AG10803 (cell line): ENCODE results near the gene C6orf52.
A peak's percentile ranks its signal among the peaks of the same experiment; 100 is the strongest.
"Not testable (repeated sequence)": the region's sequence is repeated elsewhere in the genome, so short reads cannot be mapped to it uniquely, and the experiment has no call there.

Experiments used
- DNase-seq: peaks from one replicate; pipeline ENCODE4 v3.0.0; 2010; ENCODE audit warnings: low read depth
- H3K4me3 ChIP-seq: 2 replicates; pipeline ENCODE4 v1.5.1; 2011; ENCODE audit warnings: mild to moderate bottlenecking, low read length, control low read depth
- TF ChIP-seq, protein P1 (sequence below): conservative IDR thresholded peaks from 2 replicates; pipeline ENCODE4 v1.5.1; 2011; ENCODE audit warnings: mild to moderate bottlenecking, low read length, control low read depth, inconsistent platforms

C6orf52 gene

GRCh38 chr6:10694302-10695085, at the start of gene C6orf52, which contains the start of gene PAK1IP1:
TSS of gene C6orf52 (minus strand) at chr6:10694616. CDS start at chr6:10687550, 7,066 bp downstream.
TSS of gene PAK1IP1 (plus strand) at chr6:10694972. CDS start at chr6:10694986, 14 bp downstream.
- TF ChIP-seq, protein P1, sequence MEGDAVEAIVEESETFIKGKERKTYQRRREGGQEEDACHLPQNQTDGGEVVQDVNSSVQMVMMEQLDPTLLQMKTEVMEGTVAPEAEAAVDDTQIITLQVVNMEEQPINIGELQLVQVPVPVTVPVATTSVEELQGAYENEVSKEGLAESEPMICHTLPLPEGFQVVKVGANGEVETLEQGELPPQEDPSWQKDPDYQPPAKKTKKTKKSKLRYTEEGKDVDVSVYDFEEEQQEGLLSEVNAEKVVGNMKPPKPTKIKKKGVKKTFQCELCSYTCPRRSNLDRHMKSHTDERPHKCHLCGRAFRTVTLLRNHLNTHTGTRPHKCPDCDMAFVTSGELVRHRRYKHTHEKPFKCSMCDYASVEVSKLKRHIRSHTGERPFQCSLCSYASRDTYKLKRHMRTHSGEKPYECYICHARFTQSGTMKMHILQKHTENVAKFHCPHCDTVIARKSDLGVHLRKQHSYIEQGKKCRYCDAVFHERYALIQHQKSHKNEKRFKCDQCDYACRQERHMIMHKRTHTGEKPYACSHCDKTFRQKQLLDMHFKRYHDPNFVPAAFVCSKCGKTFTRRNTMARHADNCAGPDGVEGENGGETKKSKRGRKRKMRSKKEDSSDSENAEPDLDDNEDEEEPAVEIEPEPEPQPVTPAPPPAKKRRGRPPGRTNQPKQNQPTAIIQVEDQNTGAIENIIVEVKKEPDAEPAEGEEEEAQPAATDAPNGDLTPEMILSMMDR = no peak
- H3K4me3 ChIP-seq = peak within 1 kb of the TSS; percentile 98
- peak; percentile 93 for DNase-seq

DNA sequence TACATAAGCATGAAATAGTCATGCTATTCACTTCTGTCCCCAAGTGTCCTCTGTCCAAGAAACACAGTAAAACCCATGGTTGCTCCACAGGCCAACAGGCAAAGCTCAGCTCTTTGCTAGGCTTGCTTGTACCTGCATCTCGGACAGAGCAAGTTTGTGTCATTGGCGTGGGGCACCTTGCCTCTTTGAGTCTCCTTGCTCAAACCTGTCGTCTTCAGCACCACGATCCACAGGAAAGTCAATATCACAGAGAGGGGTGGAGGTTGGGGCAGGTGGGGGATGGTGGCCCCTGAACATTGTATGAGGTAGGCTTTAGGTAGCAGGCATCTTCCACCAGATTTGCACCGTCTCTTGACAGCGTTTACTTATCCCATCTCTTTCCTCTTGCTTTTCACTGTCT, 49.1 kb upstream of the C6orf52 start:
- DNase-seq = no peak
- TF ChIP-seq, protein P1 = no peak
- no peak overlapping the region for H3K4me3 ChIP-seq

GRCh38 chr6:10742251-10742650, 47.8 kb upstream of the C6orf52 start:
- DNase-seq = no peak
- H3K4me3 ChIP-seq = no peak overlapping the region
- TF ChIP-seq, protein P1 = no peak

- not testable (repeated sequence) for H3K4me3 ChIP-seq, DNase-seq
Measured at GRCh38 chr6:10741643-10742042, 47.2 kb upstream of the C6orf52 start.

DNA sequence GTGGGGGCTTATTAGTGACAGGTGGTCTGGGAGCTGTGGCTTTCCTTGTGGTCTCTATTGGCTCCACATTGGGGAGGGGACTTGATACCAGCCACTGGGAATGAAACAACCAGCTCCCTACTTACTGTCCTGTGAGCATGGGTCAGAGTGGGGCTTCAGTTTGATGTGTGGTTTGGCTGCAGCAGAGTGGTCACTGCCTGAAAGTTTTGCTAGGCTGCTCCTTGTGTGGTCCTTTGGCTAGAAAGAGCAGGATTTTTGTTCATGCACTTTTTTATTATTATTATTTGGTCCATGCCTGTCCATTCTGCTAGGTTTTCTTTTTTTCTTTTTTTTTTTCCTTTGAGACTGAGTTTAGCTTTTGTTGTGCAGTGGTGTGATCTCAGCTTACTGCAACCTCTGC, 45.6 kb upstream of the C6orf52 start:
- H3K4me3 ChIP-seq = no peak overlapping the region
- TF ChIP-seq, protein P1 = no peak
- DNase-seq = no peak

- DNase-seq = no peak
- no peak overlapping the region for H3K4me3 ChIP-seq
- TF ChIP-seq, protein P1 = no peak
Measured at GRCh38 chr6:10736731-10737130, 42.3 kb upstream of the C6orf52 start.

DNA sequence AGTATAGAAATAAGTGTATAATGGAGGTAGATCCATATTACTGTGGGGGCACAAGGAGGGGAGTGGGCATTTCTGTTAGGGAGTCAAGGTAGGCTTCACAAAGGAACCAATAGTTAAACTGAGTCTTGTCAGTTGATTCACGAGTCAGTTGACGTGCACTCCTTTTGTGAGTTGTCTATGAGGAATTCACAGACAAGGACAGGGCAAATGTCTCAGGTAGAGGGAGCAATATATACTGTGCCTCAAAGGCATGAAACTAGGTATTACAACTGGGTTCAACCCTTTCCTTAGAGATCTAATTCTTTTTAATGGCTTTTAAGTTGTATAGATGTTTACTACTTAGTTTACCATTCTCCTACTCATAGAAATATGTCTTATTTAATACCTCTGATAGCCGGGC, 39.4 kb upstream of the C6orf52 start:
- H3K4me3 ChIP-seq = no peak overlapping the region
- TF ChIP-seq, protein P1 = no peak
- DNase-seq = no peak
